GM18508 (cell line): ENCODE measurements around the gene NECAB3.
"Not testable (repeated sequence)": the region's sequence is repeated elsewhere in the genome, so short reads cannot be mapped to it uniquely, and the experiment has no call there.

Experiments used
- ATAC-seq: cut with Tn5 transposase; IDR thresholded peaks from one replicate; pipeline ENCODE4 v1.9.1; 2021; ENCODE audit warnings: moderate number of reproducible peaks; ENCODE audit not compliant: insufficient read depth, unreplicated experiment

Gene NECAB3

GRCh38 chr20:33674294-33675135 is at the start of gene NECAB3:
Gene NECAB3, minus strand, starts transcription at chr20:33674428. Its CDS starts 76 bp downstream, at chr20:33674352.
- ATAC-seq, result no peak

GRCh38 chr20:33721391-33722140 is 47.3 kb upstream of the NECAB3 start:
- ATAC-seq, result no peak

- peak; percentile 91 for ATAC-seq
These were observed 45.9 kb upstream of the NECAB3 start, which contains the start of gene PXMP4 for GRCh38 chr20:33719989-33720709. Gene PXMP4, minus strand, starts transcription at chr20:33720310. Its CDS starts 103 bp downstream, at chr20:33720207.

GRCh38 chr20:33719277-33719988 is 45.2 kb upstream of the NECAB3 start:
- no peak for ATAC-seq

- ATAC-seq, result no peak
These were observed 42.3 kb upstream of the NECAB3 start for GRCh38 chr20:33716498-33716897.

GRCh38 chr20:33713865-33714367 is 39.7 kb upstream of the NECAB3 start:
- no peak for ATAC-seq

GRCh38 chr20:33711446-33711738 is 37.2 kb upstream of the NECAB3 start:
- ATAC-seq, result no peak

- ATAC-seq, result no peak
These were observed 36.6 kb upstream of the NECAB3 start for GRCh38 chr20:33710681-33711445.

GRCh38 chr20:33709905-33710541 is 35.8 kb upstream of the NECAB3 start:
- ATAC-seq, result no peak

- ATAC-seq, result no peak
These were observed 35.2 kb upstream of the NECAB3 start for GRCh38 chr20:33709398-33709797.

- no peak for ATAC-seq
These were observed 33.4 kb upstream of the NECAB3 start for GRCh38 chr20:33707668-33708067.

GRCh38 chr20:33704197-33704924 is 30.1 kb upstream of the NECAB3 start:
- no peak for ATAC-seq

- no peak for ATAC-seq
These were observed 29.4 kb upstream of the NECAB3 start for GRCh38 chr20:33703498-33704137.

- ATAC-seq, result no peak
These were observed 28.6 kb upstream of the NECAB3 start for GRCh38 chr20:33702861-33703260.

GRCh38 chr20:33701629-33702450 is 27.6 kb upstream of the NECAB3 start:
- ATAC-seq, result no peak

GRCh38 chr20:33700696-33701441 is 26.6 kb upstream of the NECAB3 start:
- not testable (repeated sequence) for ATAC-seq
